Measurements from ENCODE around the gene KNDC1.

- TF ChIP-seq, protein P1, sequence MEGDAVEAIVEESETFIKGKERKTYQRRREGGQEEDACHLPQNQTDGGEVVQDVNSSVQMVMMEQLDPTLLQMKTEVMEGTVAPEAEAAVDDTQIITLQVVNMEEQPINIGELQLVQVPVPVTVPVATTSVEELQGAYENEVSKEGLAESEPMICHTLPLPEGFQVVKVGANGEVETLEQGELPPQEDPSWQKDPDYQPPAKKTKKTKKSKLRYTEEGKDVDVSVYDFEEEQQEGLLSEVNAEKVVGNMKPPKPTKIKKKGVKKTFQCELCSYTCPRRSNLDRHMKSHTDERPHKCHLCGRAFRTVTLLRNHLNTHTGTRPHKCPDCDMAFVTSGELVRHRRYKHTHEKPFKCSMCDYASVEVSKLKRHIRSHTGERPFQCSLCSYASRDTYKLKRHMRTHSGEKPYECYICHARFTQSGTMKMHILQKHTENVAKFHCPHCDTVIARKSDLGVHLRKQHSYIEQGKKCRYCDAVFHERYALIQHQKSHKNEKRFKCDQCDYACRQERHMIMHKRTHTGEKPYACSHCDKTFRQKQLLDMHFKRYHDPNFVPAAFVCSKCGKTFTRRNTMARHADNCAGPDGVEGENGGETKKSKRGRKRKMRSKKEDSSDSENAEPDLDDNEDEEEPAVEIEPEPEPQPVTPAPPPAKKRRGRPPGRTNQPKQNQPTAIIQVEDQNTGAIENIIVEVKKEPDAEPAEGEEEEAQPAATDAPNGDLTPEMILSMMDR (IDR thresholded peaks at IDR 0.05): no peak
- no peak for TF ChIP-seq POLR2A (IDR thresholded peaks at IDR 0.05)
Observed at GRCh38 chr10:133178357-133179127, 18.5 kb downstream of the KNDC1 start.

Data from adrenal gland (tissue), 5 donors.